ENCODE measurements around the gene M6PR. TPM values are rescaled to one million over a fixed set of nuclear protein-coding genes. Genes with fewer than 3 reads are reported as not detected.

The M6PR gene
- total RNA-seq, 4 donors from 2014 or later, result 79.5 to 105 (median 90.2) TPM

DNA sequence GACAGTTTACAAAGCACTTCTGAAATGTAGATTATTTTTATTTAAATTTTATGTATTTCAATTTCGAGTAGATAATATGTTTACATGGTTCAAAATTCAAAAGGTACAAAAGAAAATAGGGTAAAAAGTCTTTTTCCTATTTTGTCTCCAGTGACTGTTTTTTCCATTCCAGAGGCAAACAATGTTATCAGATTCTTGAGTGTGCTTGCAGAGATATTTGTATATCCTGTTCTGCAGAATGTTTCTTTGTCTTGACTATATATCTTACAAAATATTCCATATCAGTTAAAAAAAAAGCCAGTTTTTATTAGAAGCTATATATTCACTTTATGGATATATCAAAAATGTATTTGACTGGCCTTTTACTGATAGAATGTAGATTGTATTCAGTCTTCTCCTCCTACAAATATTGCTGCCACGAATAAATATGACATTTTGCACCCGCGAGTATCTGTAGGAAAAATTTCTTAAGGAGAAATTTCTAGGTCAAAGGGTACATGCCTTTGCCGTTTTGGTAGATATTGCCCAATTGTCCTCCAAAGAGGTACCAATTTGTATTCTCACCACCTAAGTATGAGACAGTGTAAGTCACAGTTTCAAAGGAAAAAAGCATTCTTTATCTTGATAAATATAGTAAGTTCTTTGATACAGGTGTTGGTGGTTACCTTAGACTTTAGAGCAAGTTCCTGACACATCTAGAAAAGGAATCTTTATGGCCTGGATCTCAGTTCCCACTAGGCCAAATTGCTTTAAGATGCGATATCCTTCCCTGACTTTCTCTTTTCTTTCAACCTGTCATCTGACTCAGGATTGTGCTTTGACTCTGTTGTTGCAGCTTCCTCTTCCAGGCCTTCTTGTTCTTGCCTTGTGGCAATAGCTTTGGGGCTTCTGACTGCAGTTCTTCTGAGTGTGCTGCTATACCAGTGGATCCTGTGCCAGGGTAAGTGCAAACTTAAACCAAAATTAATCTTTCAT, 42.2 kb upstream of the M6PR start:
- Histone ChIP-seq H3K27me3 (no peaks in the 10 kb centered on the region), H3K27ac (no peak overlapping the region), H3K36me3 (no peaks in the 10 kb centered on the region), H3K9me3 (no peaks in the 10 kb centered on the region), H3K4me1 (no peaks in the 10 kb centered on the region), H3K4me3 (no peak overlapping the region)
- WGBS, 2 donors (ENCODE audit: low coverage in 1 of 2), result 68 to 75% methylated on average over 6 of the region's 6 CpGs
- TF ChIP-seq POLR2A (IDR thresholded peaks at IDR 0.05) (no peak), EP300 (IDR thresholded peaks at IDR 0.05) (no peak)
- ATAC-seq, result no peak

DNA sequence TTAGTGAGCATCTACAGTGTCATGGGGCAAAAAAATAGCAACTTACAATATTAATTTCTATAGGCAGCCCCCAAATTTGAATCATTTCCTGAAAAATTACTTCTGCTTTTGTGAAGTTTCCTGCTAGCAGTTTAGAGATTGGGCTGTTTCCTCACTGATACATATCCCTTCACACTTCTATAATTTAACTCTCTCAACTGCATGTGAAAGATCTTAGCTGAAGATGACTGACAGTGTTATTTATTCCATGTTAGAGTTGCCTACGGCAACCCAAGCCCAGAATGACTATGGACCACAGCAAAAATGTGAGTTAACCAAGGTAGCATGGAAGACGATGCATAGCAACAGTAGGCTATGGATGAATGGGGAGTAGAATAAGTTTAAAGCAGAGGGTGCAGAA, 40.0 kb upstream of the M6PR start, which contains the start of gene KLRG1:
Gene KLRG1 (plus strand): TSS at position 134 of the 400 bp plus-strand sequence. CDS start 90 bp downstream, at position 224.
- WGBS, 2 donors (ENCODE audit: low coverage in 1 of 2), result 76 to 88% methylated on average over 2 of the region's 2 CpGs
- TF ChIP-seq, protein P1, sequence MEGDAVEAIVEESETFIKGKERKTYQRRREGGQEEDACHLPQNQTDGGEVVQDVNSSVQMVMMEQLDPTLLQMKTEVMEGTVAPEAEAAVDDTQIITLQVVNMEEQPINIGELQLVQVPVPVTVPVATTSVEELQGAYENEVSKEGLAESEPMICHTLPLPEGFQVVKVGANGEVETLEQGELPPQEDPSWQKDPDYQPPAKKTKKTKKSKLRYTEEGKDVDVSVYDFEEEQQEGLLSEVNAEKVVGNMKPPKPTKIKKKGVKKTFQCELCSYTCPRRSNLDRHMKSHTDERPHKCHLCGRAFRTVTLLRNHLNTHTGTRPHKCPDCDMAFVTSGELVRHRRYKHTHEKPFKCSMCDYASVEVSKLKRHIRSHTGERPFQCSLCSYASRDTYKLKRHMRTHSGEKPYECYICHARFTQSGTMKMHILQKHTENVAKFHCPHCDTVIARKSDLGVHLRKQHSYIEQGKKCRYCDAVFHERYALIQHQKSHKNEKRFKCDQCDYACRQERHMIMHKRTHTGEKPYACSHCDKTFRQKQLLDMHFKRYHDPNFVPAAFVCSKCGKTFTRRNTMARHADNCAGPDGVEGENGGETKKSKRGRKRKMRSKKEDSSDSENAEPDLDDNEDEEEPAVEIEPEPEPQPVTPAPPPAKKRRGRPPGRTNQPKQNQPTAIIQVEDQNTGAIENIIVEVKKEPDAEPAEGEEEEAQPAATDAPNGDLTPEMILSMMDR (IDR thresholded peaks at IDR 0.05), result no peak
- TF ChIP-seq POLR2A (IDR thresholded peaks at IDR 0.05) (no peak), POLR2AphosphoS5 (IDR thresholded peaks at IDR 0.05) (no peak), EP300 (IDR thresholded peaks at IDR 0.05) (no peak)
- Histone ChIP-seq H3K27ac (no peak within 1 kb of the TSS), H3K4me3 (no peak within 1 kb of the TSS), H3K27me3 (no peaks in the 10 kb centered on the region), H3K36me3 (no peaks in the 10 kb centered on the region), H3K4me1 (no peaks in the 10 kb centered on the region), H3K9me3 (no peaks in the 10 kb centered on the region)
- no peak for ATAC-seq

DNA sequence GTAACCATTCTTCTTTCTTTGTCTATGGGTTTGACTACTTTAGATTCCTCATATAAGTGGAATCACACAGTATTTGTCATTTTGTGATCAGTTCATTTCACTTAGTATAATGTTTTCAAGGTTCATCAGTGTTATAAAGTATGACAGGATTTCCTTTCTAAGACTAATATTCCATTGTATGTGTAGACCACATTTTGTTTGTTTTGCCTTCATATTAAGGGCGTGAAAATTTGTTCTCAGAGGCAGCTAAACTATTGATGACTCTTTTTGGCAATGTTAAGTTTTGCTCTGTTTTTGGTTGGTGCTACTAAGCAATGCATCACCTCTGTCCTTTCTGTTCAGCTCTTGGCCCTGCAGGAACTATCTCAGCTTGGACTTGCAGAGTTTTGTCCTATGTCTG, 38.2 kb upstream of the M6PR start:
- Histone ChIP-seq H3K9me3 (no peaks in the 10 kb centered on the region), H3K4me1 (no peaks in the 10 kb centered on the region), H3K4me3 (no peak overlapping the region), H3K36me3 (no peaks in the 10 kb centered on the region), H3K27me3 (no peaks in the 10 kb centered on the region), H3K27ac (no peak overlapping the region)
- no peak for ATAC-seq
- 44 to 67% methylated on average over 1 of the region's 1 CpG for WGBS, 2 donors (ENCODE audit: low coverage in 1 of 2)
- TF ChIP-seq POLR2AphosphoS5 (IDR thresholded peaks at IDR 0.05) (no peak), EP300 (IDR thresholded peaks at IDR 0.05) (no peak), POLR2A (IDR thresholded peaks at IDR 0.05) (no peak)
- TF ChIP-seq, protein P1 (IDR thresholded peaks at IDR 0.05), result no peak

DNA sequence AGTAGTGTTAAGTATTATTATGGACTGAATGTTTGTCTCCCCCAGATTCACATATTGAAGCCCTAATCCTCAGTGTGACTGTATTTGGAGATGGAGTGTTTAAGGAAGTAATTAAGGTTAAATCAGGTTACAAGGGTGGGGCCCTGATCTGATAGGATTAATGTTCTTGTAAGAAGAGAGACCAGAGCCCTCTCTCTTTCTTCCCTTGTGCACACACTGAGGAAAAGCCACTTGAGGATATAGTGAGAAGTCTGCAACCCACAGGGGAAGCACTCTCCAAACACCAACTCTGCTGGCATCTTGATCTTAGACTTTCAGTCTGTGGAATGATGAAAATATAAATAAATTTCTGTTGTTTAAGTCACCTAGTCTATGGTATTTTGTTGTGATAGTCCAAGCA, 37.7 kb upstream of the M6PR start:
- Histone ChIP-seq H3K4me1 (no peaks in the 10 kb centered on the region), H3K27me3 (no peaks in the 10 kb centered on the region), H3K4me3 (no peak overlapping the region), H3K27ac (no peak overlapping the region), H3K9me3 (no peaks in the 10 kb centered on the region), H3K36me3 (no peaks in the 10 kb centered on the region)
- TF ChIP-seq, protein P1 (IDR thresholded peaks at IDR 0.05), result no peak
- TF ChIP-seq POLR2A (IDR thresholded peaks at IDR 0.05), result no peak
- no peak for ATAC-seq

DNA sequence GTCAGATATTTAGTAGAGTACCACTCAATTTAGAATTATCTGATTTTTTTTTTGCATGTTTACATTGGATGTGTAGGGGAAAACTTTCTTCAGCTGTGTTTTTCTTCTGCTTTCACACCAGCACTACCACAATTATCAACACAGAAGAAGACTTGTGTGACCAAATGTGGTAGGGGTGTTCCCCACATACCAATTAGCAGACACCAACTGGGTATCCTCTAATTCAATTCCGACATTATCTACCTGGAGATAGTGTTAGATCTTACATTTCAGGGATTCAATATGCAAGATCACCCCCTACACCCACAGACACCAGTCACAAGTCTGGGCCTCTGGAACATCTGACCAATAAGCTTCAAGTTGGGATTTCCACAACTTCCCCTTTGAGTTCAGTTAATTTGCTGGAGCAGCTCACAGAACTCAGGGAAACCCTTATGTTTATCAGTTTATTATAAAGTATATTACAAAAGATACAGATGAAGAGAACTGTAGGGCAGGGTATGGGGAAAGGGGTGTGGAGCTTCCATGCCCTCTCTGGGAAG, 35.8 kb upstream of the M6PR start:
- peaks cover 0 to 8% (median 0%) of the 10 kb centered on the region in 3 donors for H3K9me3 ChIP-seq
- H3K4me1 ChIP-seq, result no peaks in the 10 kb centered on the region
- 89 to 92% methylated on average over 1 of the region's 1 CpG for WGBS, 2 donors (ENCODE audit: low coverage in 1 of 2)
- peaks cover 0 to 5% of the 10 kb centered on the region in 2 donors for H3K36me3 ChIP-seq
- no peak overlapping the region for H3K27ac ChIP-seq
- no peak for ATAC-seq
- H3K27me3 ChIP-seq, result no peaks in the 10 kb centered on the region
- TF ChIP-seq POLR2A (IDR thresholded peaks at IDR 0.05) (no peak), POLR2AphosphoS5 (IDR thresholded peaks at IDR 0.05) (no peak), EP300 (IDR thresholded peaks at IDR 0.05) (no peak)
- TF ChIP-seq, protein P1 (IDR thresholded peaks at IDR 0.05), result no peak
- no peak overlapping the region for H3K4me3 ChIP-seq
